Hepatocyte (in vitro differentiated cells): Measurements from ENCODE around the gene RIMBP2.

ENCODE experiments used
- EZH2 ChIP-seq: fragments of 200-600 bp; sonication (generic); IDR thresholded peaks from 2 replicates; pipeline ENCODE4 v1.6.1; 2016; ENCODE audit warnings: antibody characterized with exemption, mild to moderate bottlenecking, borderline replicate concordance
- EZH2phosphoT487 ChIP-seq: fragments of 200-600 bp; sonication (generic); IDR thresholded peaks from one replicate; pipeline ENCODE4 v1.6.1; 2018; ENCODE audit warnings: antibody characterized with exemption, mild to moderate bottlenecking, low read depth, moderate library complexity; ENCODE audit not compliant: unreplicated experiment, severe bottlenecking
- TF ChIP-seq, protein P1 (sequence below): fragments of 200-600 bp; sonication (generic); IDR thresholded peaks from 2 replicates; pipeline ENCODE4 v1.5.1; 2016; ENCODE audit warnings: antibody characterized with exemption, mild to moderate bottlenecking; ENCODE audit not compliant: poor library complexity

DNA sequence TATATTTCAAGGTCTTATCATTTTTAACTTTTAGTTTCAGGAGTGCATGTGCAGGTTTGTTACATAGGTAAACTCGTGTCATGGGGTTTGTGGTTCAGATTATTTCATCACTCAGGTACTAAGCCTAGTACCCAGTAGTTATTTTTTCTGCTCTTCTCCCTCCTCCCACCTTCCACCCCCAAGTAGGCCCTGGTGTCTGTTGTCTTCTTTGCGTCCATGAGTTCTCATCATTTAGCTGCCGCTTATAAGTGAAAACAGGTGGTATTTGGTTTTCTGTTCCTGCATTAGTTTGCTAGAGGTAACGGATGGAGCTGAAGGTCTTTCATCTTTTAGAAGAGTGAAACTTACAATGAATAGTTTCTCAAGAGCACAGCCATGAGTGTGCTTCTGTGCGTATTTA, 354.0 kb downstream of the RIMBP2 start:
- TF ChIP-seq, protein P1, sequence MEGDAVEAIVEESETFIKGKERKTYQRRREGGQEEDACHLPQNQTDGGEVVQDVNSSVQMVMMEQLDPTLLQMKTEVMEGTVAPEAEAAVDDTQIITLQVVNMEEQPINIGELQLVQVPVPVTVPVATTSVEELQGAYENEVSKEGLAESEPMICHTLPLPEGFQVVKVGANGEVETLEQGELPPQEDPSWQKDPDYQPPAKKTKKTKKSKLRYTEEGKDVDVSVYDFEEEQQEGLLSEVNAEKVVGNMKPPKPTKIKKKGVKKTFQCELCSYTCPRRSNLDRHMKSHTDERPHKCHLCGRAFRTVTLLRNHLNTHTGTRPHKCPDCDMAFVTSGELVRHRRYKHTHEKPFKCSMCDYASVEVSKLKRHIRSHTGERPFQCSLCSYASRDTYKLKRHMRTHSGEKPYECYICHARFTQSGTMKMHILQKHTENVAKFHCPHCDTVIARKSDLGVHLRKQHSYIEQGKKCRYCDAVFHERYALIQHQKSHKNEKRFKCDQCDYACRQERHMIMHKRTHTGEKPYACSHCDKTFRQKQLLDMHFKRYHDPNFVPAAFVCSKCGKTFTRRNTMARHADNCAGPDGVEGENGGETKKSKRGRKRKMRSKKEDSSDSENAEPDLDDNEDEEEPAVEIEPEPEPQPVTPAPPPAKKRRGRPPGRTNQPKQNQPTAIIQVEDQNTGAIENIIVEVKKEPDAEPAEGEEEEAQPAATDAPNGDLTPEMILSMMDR: no peak
- TF ChIP-seq EZH2phosphoT487: no peak
- TF ChIP-seq EZH2: no peak
